Measurements from ENCODE around the gene CRYBA1. TPM values are rescaled to one million over a fixed set of nuclear protein-coding genes. Genes with fewer than 3 reads are reported as not detected.
"Not testable (repeated sequence)": the region's sequence is repeated elsewhere in the genome, so short reads cannot be mapped to it uniquely, and the experiment has no call there.

CRYBA1 gene
- total RNA-seq, 1 donor from 2014 or later = not detected

DNA sequence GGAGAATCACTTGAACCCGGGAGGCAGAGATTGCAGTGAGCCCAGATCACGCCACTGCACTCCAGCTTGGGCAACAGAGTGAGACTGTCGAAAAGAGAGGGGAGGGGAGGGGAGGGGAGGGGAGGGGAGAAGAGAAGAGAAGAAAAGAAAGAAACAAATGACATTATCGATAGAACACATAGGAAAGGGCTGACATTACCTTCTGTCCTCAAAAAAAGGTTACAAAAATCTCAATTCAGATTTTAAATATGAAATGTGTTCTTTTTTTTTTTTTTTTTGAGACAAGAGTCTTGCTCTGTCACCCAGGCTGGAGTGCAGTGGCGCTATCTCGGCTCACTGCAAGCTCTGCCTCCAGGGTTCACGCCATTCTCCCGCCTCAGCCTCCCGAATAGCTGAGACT lies 25.3 kb downstream of the CRYBA1 start:
- H3K36me3 ChIP-seq (ENCODE audit: control insufficient read depth in 3 of 3, insufficient read depth in 3 of 3, low read length in 3 of 3); H3K9me3 ChIP-seq (ENCODE audit: control insufficient read depth in 3 of 3, low read length in 3 of 3); H3K4me3 ChIP-seq (ENCODE audit: low read length in 3 of 3); H3K4me1 ChIP-seq (ENCODE audit: control insufficient read depth in 3 of 3, insufficient read depth in 3 of 3, low read length in 3 of 3); H3K27ac ChIP-seq (ENCODE audit: low read depth, low read length); H3K9ac ChIP-seq (ENCODE audit: low read depth in 1 of 3, low read length in 3 of 3); H3K27me3 ChIP-seq (ENCODE audit: control insufficient read depth in 3 of 3, insufficient read depth in 3 of 3, low read length in 3 of 3): not testable (repeated sequence)

DNA sequence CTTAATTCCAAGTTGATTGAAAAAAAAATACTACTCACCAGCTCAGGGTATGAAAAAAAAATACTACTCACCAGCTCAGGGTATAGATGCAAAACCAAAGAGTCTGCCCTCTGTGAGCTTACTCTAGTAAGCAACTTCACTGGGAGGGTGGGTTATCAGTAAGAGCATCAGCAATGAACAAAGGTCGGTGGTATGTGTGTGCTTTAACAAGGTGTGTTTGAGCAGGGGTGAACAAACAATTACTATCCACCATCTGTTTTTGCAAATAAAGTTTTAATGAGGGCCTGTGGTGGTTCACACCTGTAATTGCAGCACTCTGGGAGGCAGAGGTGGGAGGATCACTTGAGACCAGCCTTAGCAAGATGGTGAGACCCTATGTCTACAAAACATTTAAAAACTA lies 27.3 kb downstream of the CRYBA1 start:
- no peak overlapping the region for H3K9ac ChIP-seq (ENCODE audit: low read depth in 1 of 3, low read length in 3 of 3)
- H3K27ac ChIP-seq (ENCODE audit: low read depth, low read length) = no peak overlapping the region
- no peaks in the 10 kb centered on the region for H3K27me3 ChIP-seq (ENCODE audit: control insufficient read depth in 3 of 3, insufficient read depth in 3 of 3, low read length in 3 of 3)
- peaks cover 0 to 5% (median 3%) of the 10 kb centered on the region in 3 donors for H3K36me3 ChIP-seq (ENCODE audit: control insufficient read depth in 3 of 3, insufficient read depth in 3 of 3, low read length in 3 of 3)
- H3K9me3 ChIP-seq (ENCODE audit: control insufficient read depth in 3 of 3, low read length in 3 of 3) = no peaks in the 10 kb centered on the region
- H3K4me1 ChIP-seq (ENCODE audit: control insufficient read depth in 3 of 3, insufficient read depth in 3 of 3, low read length in 3 of 3) = peaks cover 2 to 8% (median 2%) of the 10 kb centered on the region in 3 donors
- no peak overlapping the region for H3K4me3 ChIP-seq (ENCODE audit: low read length in 3 of 3)

DNA sequence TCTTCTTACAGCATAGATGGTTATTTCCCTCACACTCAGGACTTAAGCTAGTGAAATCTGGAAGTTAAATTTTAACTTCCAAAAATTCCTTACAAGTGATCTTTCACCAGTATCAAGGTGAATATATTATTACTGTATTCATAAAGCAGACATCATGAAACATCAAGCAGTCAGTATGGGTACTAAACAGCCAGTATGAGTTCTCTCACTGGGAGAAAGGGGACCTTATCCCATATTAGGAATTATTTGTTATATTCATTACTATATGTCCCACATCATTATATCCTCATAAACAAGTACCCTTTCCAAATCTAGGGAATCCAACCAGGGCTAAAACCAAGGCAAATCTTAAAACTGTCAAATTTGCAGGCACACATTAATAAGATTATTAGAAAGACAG lies 32.0 kb downstream of the CRYBA1 start:
- Histone ChIP-seq H3K27me3 (ENCODE audit: control insufficient read depth in 3 of 3, insufficient read depth in 3 of 3, low read length in 3 of 3) (no peaks in the 10 kb centered on the region), H3K27ac (ENCODE audit: low read depth, low read length) (no peak overlapping the region), H3K9ac (ENCODE audit: low read depth in 1 of 3, low read length in 3 of 3) (no peak overlapping the region), H3K4me1 (ENCODE audit: control insufficient read depth in 3 of 3, insufficient read depth in 3 of 3, low read length in 3 of 3) (peaks cover 2 to 13% (median 7%) of the 10 kb centered on the region in 3 donors), H3K36me3 (ENCODE audit: control insufficient read depth in 3 of 3, insufficient read depth in 3 of 3, low read length in 3 of 3) (peaks cover 9 to 16% (median 15%) of the 10 kb centered on the region in 3 donors), H3K4me3 (ENCODE audit: low read length in 3 of 3) (no peak overlapping the region), H3K9me3 (ENCODE audit: control insufficient read depth in 3 of 3, low read length in 3 of 3) (no peaks in the 10 kb centered on the region)

DNA sequence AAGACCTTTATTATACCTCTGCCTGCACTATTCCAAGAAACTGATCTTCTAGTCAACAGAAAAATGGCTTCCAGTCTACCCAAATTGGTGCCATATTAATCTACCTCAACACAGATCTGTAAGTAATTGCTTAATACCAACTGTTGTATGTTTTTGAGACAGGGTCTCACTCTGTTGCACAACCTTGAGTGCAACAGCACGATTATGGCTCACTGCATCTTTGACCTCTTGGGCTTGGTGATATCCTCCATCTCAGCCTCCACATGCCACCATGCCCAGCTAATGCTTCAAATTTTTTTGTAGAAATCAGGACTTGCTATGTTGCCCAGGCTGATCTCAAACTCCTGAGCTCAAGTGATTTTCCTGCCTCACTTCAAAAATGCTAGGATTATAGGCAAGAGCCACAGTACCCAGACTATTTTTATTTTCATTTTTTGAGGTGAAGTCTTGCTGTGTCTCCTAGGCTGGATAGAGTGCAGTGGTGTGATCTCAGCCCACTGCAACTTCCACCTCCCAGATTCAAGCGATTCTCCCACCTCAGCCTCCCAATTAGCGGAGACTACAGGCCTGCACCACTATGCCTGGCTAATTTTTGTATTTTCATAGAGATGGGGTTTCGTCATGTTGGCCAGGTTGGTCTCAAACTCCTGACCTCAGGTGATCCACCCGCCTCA lies 32.9 kb downstream of the CRYBA1 start:
- Histone ChIP-seq H3K27me3 (ENCODE audit: control insufficient read depth in 3 of 3, insufficient read depth in 3 of 3, low read length in 3 of 3) (no peaks in the 10 kb centered on the region), H3K36me3 (ENCODE audit: control insufficient read depth in 3 of 3, insufficient read depth in 3 of 3, low read length in 3 of 3) (peaks cover 14 to 20% (median 15%) of the 10 kb centered on the region in 3 donors), H3K4me1 (ENCODE audit: control insufficient read depth in 3 of 3, insufficient read depth in 3 of 3, low read length in 3 of 3) (peaks cover 2 to 12% (median 11%) of the 10 kb centered on the region in 3 donors)

DNA sequence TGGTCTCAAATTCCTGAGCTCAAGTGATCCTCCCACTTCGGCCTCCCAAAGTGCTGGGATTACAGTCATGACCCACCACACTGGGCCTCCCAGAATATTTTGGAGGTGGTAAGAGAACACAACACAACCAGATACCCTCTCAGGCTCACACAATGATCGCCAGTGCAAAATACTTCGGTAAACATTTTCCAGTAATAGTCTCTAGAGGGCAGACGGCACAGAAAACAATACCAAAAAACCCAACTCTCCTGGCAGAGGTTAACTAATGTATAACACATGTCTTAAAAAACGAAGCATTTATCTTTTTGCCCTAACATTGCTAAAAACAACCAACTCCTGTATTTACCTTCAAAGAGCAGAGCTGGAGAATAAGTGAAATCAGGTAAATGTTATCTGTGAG lies 36.8 kb downstream of the CRYBA1 start:
- peaks cover under 1 to 13% (median 10%) of the 10 kb centered on the region in 3 donors for H3K4me1 ChIP-seq (ENCODE audit: control insufficient read depth in 3 of 3, insufficient read depth in 3 of 3, low read length in 3 of 3)

More for the DNA sequence above, 32.9 kb downstream of the CRYBA1 start:
- no peak overlapping the region for H3K4me3 ChIP-seq (ENCODE audit: low read length in 3 of 3)
- H3K27ac ChIP-seq (ENCODE audit: low read depth, low read length) = no peak overlapping the region
- no peak overlapping the region for H3K9ac ChIP-seq (ENCODE audit: low read depth in 1 of 3, low read length in 3 of 3)
- no peaks in the 10 kb centered on the region for H3K9me3 ChIP-seq (ENCODE audit: control insufficient read depth in 3 of 3, low read length in 3 of 3)

DNA sequence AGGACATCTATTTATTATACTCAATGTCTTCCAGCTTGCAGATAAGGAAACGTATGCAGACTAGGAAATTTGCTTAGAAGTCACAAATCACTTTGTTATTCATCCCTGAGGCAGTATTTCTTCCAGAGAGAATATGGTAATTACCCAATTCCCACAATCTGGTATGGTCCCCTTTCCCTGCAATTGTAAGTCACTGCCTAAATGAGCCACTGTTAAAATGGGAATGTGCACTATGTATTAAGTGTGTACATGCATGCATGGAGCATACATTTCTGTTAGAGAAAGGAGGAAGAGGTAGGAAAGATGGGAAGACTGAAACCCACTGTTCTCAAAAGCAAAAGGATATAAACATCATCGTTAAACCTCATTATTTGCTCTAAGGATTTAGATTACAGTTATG lies 37.3 kb downstream of the CRYBA1 start:
- H3K4me3 ChIP-seq (ENCODE audit: low read length in 3 of 3) = no peak overlapping the region
- peaks cover 21 to 36% (median 33%) of the 10 kb centered on the region in 3 donors for H3K36me3 ChIP-seq (ENCODE audit: control insufficient read depth in 3 of 3, insufficient read depth in 3 of 3, low read length in 3 of 3)
- no peaks in the 10 kb centered on the region for H3K27me3 ChIP-seq (ENCODE audit: control insufficient read depth in 3 of 3, insufficient read depth in 3 of 3, low read length in 3 of 3)
- H3K9me3 ChIP-seq (ENCODE audit: control insufficient read depth in 3 of 3, low read length in 3 of 3) = no peaks in the 10 kb centered on the region
- H3K27ac ChIP-seq (ENCODE audit: low read depth, low read length) = no peak overlapping the region
- H3K9ac ChIP-seq (ENCODE audit: low read depth in 1 of 3, low read length in 3 of 3) = no peak overlapping the region
- peaks cover 5 to 15% (median 13%) of the 10 kb centered on the region in 3 donors for H3K4me1 ChIP-seq (ENCODE audit: control insufficient read depth in 3 of 3, insufficient read depth in 3 of 3, low read length in 3 of 3)

More for the DNA sequence above, 36.8 kb downstream of the CRYBA1 start:
- no peak overlapping the region for H3K4me3 ChIP-seq (ENCODE audit: low read length in 3 of 3)
- H3K36me3 ChIP-seq (ENCODE audit: control insufficient read depth in 3 of 3, insufficient read depth in 3 of 3, low read length in 3 of 3) = peaks cover 21 to 36% (median 30%) of the 10 kb centered on the region in 3 donors
- no peaks in the 10 kb centered on the region for H3K27me3 ChIP-seq (ENCODE audit: control insufficient read depth in 3 of 3, insufficient read depth in 3 of 3, low read length in 3 of 3)
- no peaks in the 10 kb centered on the region for H3K9me3 ChIP-seq (ENCODE audit: control insufficient read depth in 3 of 3, low read length in 3 of 3)
- no peak overlapping the region for H3K9ac ChIP-seq (ENCODE audit: low read depth in 1 of 3, low read length in 3 of 3)
- no peak overlapping the region for H3K27ac ChIP-seq (ENCODE audit: low read depth, low read length)

DNA sequence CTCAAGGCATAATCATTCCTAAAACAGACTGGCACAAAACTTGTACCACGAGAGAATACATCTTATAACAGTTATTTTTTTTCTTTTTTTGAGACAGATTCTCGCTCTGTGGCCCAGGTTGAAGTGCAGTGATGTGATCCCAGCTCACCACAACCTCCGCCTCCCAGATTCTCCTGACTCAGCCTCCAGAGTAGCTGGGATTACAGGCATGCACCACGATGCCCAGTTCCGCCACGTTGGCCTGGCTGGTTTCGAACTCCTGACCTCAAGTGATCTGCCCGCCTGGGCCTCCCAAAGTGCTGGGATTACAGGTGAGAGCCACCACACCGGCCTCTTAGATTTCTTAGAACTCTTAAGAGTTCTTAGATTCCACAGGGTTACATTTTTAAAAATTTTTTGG lies 43.2 kb downstream of the CRYBA1 start:
- H3K4me3 ChIP-seq (ENCODE audit: low read length in 3 of 3) = no peak overlapping the region
- no peak overlapping the region for H3K27ac ChIP-seq (ENCODE audit: low read depth, low read length)
- no peaks in the 10 kb centered on the region for H3K9me3 ChIP-seq (ENCODE audit: control insufficient read depth in 3 of 3, low read length in 3 of 3)
- peaks cover 13 to 18% (median 16%) of the 10 kb centered on the region in 3 donors for H3K36me3 ChIP-seq (ENCODE audit: control insufficient read depth in 3 of 3, insufficient read depth in 3 of 3, low read length in 3 of 3)
- H3K4me1 ChIP-seq (ENCODE audit: control insufficient read depth in 3 of 3, insufficient read depth in 3 of 3, low read length in 3 of 3) = peaks cover 22 to 29% (median 23%) of the 10 kb centered on the region in 3 donors
- H3K9ac ChIP-seq (ENCODE audit: low read depth in 1 of 3, low read length in 3 of 3) = peak overlapping the region in 1 of 3 donors; percentile 33
- no peaks in the 10 kb centered on the region for H3K27me3 ChIP-seq (ENCODE audit: control insufficient read depth in 3 of 3, insufficient read depth in 3 of 3, low read length in 3 of 3)

DNA sequence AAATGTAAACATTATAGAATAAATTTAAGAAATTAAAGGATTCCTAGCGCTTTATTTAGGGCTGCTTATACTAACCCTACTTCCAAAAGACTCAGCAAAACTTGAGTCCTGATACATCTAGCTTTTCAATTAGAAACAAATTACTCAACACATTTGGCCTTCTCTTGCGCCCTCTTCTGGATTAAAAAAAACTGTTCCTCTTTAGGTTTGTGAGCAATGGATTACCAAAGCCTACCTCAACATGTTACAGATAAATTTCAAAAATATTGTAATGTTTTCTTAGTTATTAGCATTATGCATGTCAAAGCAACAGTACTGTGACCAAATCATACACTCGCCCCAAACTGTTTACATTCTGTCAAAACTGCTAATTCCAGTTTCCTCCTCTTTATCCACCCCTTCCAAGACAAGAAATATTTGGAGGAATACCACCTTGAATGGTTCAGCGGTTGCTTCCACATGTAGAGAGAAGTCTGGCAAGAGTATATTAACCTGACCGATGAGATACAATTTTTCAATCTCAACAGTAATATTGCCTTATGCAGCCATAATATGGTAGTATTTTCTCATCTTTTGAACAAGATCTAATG lies 44.6 kb downstream of the CRYBA1 start:
- peak overlapping the region; percentile 24 to 84 (median 80) for H3K4me3 ChIP-seq (ENCODE audit: low read length in 3 of 3)
- peak overlapping the region; percentile 88 for H3K27ac ChIP-seq (ENCODE audit: low read depth, low read length)
- H3K9ac ChIP-seq (ENCODE audit: low read depth in 1 of 3, low read length in 3 of 3) = peak overlapping the region; percentile 77 to 100 (median 84)
- H3K9me3 ChIP-seq (ENCODE audit: control insufficient read depth in 3 of 3, low read length in 3 of 3) = no peaks in the 10 kb centered on the region
- peaks cover 10 to 13% (median 13%) of the 10 kb centered on the region in 3 donors for H3K36me3 ChIP-seq (ENCODE audit: control insufficient read depth in 3 of 3, insufficient read depth in 3 of 3, low read length in 3 of 3)
- peaks cover 20 to 29% (median 22%) of the 10 kb centered on the region in 3 donors for H3K4me1 ChIP-seq (ENCODE audit: control insufficient read depth in 3 of 3, insufficient read depth in 3 of 3, low read length in 3 of 3)
- H3K27me3 ChIP-seq (ENCODE audit: control insufficient read depth in 3 of 3, insufficient read depth in 3 of 3, low read length in 3 of 3) = no peaks in the 10 kb centered on the region

DNA sequence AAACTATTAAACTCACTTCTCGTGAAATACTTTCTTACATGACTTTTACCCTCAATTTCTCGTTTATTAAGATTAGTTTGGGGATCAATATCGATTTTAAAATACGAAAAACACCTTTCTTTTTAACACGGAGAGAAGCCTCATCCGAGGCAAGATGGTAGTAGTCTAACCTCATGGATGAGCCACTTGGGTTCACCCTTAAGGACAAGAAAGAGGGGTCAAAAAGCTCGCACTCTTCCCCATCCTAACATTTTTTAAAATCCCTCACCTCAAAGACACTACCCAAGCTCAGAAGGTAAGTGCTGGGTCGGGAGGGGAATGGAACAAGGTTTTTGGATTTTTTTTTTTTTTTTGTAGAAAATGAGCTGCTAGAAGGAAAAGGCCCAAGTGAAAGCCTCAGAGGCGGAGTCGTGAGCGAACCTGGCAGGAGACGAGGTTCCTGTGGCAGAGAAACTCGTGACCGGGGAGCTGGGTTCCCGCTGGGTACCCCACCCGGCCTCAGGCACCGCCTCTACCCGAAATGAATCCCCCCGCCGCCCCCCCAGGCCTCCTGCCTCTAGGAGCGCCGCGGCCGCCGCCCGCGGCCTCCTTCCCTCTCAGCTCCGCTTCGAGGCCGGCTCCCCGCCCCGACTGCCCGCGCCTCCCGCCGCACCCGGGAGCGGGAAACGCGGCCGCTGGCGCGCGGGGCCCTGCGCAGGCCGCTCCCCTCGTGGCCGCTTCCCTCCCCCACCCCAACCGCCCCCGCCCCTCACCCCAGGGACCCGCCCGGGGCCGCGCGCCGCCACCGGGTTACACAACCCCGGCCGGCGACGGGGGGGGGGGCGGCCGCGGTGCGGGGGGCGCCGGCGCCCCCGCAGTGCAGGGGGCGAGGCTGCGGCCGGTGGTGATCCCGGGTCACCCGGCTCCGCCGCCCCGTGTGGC lies 45.7 kb downstream of the CRYBA1 start:
- Histone ChIP-seq H3K4me1 (ENCODE audit: control insufficient read depth in 3 of 3, insufficient read depth in 3 of 3, low read length in 3 of 3) (peaks cover 18 to 25% (median 22%) of the 10 kb centered on the region in 3 donors), H3K27ac (ENCODE audit: low read depth, low read length) (peak overlapping the region; percentile 88), H3K36me3 (ENCODE audit: control insufficient read depth in 3 of 3, insufficient read depth in 3 of 3, low read length in 3 of 3) (peaks cover 2 to 3% (median 3%) of the 10 kb centered on the region in 3 donors), H3K27me3 (ENCODE audit: control insufficient read depth in 3 of 3, insufficient read depth in 3 of 3, low read length in 3 of 3) (no peaks in the 10 kb centered on the region), H3K9me3 (ENCODE audit: control insufficient read depth in 3 of 3, low read length in 3 of 3) (no peaks in the 10 kb centered on the region), H3K4me3 (ENCODE audit: low read length in 3 of 3) (peak overlapping the region; percentile 93 to 99 (median 97)), H3K9ac (ENCODE audit: low read depth in 1 of 3, low read length in 3 of 3) (peak overlapping the region; percentile 96 to 100 (median 97))
